IPS DF 19.7 (cell line): ENCODE data around the gene PIK3R5.

ENCODE experiments used
- DNase-seq: peaks from one replicate; pipeline ENCODE4 v3.0.0-alpha.2; 2013; ENCODE audit warnings: low read depth, low spot score

Gene PIK3R5

DNA sequence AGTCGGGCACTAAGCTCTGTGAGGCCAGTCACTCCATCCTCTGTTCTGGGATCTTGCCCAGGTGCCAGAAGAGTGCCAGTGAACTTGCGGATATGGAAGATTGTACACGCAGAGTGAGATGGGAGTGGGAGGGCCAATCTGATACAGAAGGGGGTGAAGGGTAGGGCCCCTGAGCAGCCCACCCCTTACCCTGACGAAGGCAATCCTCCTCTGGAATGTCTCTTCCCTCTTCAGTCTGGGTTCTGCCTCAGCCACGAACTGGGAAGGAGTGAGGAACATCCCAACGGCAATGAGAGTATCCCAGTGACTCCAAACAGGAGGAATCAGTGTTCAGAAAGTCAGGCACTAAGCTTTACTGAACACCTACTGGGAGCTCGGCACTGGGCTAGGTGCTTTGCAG is 86.1 kb downstream of the PIK3R5 start:
- DNase-seq: no peak

DNA sequence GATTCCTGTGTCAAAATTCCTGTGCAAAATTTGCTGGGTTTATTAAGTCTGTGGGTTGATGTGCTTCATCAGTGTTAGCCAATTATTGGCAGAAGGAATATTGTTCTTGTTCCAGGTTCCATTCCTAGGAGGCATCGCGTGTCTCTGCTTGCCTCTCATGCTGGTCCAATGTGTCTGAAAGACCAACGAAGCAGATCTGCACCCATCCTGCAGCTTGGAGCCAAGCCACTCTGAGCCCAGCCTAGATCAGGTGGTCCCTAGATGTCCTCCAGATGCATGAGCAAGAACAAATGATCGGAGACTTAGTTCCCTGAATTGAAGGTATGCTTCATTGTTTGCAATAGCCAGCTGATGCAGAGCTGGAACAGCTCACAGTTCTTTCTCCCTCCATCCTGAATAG is 87.5 kb downstream of the PIK3R5 start:
- DNase-seq: no peak

DNA sequence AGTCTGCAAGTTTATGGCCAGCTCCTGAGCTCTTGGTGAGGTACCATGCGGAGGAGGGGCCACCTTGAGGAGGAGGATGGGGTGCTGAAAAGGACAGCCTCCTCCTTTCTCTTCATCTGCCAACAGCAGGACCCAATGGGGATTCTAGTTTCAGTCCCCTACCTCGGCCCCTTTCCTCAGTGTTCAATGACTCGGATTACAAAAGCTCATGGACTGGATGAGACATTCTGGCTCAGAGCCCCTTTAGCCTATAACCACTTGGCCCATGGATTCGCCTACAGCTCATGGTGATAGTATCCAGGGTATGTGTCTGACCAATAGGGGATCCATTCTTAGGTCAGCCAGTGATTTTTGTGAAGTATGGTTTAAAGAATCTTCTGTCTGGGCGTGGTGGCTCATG is 89.5 kb downstream of the PIK3R5 start:
- no peak for DNase-seq

DNA sequence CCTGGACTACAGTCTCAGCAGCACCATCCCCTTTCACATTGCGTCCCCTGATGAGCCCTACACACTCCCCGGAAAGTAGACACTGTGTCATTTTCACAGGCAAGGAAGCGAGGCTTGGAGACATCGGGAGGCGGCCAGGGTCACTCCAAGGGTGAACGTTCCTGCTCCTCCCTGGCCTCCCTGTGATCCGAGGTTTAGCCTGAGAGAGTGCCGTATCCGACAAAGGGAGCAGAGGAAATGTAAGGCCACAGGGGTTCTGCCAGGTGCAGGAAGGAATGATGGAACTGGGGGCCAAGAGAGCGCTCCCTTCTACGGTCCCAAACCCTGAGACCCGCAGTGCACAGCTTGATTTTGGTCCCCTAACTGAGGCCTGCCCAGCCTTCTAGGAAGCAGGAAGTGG is 90.1 kb downstream of the PIK3R5 start:
- DNase-seq: no peak

DNA sequence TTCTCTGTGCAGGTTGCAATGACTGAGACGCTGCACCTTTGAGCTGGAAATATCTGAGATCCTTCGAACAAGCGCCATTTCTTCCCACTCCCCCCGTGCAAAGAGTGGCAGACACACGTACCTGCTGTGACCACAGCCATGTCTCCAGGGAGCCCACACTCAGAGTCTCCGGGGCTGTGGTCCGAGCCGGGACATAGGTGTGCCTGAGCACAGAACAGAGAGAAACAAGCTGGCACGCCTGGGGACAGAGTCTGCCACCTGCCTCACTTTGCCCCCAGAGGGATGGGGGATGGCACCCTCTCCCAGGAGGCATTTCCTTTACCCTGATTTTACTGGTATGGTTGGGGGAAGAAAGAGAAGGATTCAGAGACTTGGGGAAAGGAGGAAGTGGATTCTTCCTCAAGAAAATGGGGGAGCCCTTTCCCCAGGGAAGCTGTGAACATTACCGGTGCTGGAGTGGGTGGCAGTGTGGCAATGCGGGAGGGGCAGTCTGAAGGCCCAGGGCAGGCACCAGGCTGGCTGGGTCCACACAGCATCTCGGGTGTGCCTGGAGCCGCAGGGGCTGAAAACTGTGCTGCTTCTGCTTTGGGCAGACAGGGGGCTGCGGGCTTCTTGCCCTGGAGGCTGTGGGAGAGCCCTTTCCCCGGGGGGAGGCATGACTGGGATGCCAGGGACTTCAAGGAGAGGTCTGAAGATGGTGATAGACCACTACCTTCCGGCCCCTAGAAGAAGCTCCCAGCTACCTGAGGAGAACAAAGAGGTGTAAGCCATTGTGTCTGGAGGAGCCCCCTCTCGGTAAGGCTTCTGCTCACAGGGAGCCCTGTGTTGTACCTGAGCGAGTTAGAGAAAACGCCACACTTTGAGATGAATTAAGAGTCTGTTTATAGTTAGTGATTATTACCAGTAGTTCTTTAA is 91.4 kb downstream of the PIK3R5 start:
- no peak for DNase-seq

DNA sequence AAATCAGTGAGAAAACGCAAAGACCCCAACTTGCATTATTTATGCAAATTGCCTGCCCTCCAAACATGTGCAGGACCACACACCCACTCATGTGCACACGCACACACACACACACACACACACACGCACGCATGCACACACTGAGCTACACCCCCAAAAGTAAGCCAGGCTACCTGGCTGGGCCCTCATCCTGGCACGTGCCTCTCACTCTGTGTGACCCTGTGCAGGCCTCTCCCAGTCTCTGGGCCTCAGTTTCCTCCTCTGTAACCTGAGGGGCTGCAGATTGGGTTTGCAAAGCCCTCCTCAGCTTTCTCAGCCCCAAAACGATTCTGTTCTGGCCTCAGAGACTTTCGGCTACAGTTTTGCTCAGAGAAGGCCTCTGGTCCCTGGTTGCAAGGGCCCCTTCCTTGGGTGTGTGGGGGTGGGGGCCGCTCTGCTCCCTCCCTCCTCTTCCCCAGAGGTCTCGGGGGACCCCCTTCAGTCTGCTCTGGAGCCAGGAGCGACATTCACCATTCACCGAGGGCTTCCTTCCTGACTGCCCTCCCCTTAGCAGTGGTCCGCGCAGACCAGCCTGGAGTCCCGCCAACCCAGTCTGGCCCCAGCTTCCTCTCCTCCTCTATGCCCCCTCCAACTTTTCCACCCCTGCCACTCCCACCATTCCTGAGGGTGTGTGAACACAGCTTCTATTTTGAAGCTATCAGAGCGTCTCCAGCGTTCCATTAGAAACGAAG is 92.6 kb downstream of the PIK3R5 start:
- no peak for DNase-seq

DNA sequence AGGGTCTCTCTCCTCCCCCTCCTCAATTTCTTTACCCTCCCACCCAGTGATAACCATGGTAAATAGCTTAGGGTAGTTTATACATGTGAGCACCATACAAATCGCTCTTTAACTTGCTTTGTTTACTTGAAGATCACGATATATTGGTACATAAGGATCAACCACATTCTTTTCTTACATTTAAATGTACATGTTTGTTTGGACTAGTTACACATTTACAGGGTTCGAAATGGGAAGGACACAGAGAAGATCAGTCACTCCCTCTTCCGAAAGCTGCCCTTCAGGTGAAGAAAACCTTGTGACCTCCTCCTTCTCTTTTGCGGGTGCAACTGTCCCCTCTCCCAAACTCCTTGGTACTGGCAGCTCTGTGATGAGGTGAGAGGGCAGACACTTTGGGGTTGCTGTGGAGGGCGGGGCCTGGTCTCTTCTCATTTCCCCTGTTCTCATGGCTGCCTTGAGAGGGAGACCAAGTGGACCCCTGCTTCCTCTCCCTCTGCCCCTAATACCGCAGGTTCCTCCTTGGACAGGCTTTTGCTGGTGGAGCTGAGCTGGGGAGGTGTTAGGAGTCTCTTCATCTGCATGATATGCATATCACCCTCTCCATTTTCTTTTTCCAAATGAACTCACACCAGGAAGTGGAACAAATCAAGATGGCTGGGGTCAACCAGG is 93.3 kb downstream of the PIK3R5 start:
- no peak for DNase-seq

DNA sequence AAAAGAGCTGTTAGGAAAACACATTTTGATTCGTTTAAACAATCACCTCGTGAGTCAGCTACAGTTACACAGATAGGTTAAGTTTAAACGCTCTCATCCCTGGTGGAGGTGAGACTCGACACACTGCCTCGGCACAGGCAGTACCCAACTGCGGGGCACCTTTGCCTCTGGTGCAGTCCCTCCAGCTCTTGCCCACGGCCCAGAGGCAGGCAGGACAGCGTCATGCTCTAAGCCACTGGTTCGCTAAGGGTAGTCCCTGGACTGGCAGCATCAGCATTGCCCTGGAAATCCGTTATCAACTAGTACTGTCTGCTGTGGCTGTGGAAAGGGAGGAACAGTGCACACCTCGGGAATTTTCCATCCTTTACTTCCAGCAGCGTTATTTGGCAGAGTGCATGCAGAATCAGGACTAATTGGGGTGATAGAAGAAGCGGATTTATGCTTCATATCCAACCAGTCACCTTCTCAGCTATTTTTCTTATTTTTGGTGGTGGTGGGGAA is 94.4 kb downstream of the PIK3R5 start:
- no peak for DNase-seq

DNA sequence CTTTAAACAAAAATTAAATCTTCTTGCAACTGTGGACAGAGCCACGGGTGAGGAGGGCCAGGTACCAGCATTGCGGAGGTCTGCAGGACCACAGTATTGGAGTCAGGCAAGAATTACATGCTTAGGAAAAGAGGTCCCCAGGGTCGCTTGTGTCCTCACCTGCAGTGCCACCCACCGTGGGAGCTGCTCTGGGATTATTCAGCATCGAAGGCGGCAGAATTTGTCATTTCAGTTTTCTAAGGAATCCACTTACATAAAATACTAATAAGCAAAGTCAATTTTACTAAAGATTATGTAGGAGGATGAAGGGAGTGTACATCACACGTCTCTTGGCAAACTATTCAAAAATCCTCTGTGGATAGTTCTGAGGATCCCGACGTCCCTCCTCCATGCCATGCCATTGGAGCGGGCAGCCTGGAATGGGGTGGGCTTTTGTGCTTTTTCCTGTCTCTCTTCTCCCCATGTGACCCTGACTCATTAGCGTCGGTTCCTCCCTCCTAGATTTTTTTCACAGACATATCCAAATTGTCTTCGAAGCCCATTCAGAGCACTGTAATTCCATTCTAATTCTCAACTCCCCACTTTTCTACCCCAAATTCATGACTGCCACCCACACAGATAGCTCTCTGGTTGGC is 95.0 kb downstream of the PIK3R5 start:
- no peak for DNase-seq

DNA sequence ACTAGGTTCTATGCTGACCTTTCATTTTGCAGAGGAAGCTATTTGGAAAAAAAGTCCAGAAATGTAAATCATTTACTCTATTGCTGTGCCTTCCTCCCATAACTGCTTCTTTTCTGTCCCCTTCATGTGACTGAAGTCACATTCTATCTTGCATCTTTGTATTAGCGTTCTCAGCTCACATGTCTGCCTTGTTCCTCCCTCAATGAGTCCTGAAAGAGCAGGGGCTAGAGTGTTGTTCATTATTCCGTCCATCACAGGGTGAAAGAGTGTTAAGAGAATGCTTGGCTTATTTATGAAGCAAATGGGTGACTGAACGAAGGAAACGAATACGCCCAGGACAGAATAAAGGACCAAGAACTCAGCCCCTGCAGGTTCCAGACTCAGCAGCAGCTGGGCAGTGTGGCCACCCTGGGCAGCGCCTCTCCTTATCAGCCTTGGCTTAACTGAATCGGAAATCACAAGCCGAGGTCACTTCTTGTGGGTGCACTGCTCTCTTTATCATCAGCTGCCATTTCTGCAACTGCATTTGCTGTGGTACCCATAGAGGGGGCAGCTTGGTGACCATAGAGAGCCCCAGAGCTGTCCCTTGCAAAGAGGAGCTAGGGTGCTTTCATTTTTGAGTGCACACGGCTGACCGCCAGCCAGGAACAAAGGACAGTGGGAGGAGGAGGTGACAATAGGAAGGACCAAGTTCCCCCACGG is 96.2 kb downstream of the PIK3R5 start:
- no peak for DNase-seq

DNA sequence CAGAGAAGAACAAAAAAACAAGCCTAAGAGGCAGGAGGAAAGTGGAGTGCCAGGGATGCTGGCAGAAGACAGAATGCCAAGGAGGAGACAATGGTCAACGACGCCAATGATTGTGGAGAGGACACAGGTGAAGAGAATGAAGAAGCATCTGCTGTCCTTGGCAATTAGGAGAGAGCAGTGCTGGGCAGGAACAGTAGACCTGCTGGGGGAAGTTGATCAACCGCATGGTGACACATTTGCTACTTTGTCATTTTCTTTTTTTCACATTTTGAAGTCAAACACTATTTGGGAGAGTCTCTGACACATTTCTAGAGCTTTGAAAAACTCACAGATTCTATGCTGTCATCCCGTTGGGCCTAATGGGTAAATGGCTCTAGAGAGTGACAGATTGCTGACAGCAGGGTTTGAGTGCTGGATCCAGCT is 97.0 kb downstream of the PIK3R5 start:
- no peak for DNase-seq

DNA sequence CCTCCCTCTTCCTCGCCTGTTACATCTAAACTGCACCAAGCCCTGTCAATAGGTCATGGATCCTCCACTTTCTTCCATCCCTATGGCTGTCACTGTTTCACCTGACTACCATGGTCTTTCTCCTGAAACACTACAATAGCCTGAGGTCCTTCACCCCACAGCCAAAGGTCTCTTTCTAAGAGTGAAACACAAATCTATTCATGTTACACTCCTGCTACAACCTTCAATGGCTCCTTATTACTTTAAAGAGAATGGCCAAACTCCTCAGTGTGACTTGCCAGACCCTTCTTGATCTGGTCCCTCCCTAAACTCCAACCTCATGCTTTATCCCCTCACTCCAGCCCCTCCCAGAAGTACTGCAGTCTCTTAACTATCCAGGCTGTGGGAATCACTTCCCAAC is 97.4 kb downstream of the PIK3R5 start:
- DNase-seq: no peak

DNA sequence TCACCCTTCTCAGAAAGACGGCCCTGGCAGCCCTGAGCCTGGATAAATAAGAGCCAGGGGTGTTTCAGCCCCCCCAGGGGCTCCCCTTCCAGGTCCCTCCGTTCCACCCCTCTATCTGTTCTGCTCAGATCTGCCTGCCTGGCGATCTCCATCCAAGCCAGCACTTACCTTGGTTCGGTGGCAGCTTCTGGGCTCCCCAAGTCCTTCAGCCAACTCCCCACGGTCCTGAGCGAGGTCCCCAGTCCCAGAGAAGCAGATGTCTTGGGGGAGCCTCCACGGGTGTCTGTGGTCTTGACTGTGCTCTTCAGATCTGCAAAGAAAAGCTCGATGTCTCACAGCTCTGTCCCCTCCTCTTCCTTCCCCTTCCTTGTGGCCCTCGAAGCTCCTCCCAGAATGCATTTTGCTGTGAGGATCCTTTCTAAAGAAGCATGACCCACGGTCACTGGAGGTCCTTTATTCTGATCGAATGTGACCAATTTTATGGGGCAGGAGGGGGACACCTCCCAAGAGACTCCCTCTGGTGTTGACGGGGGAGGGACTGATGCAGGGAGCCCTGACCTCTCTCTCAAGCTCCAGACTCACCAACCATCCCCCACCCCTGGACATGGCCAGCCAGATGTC is 98.0 kb downstream of the PIK3R5 start, which contains the start of gene PIK3R6:
Gene PIK3R6 (minus strand): TSS at position 314 of the 621 bp plus-strand sequence. CDS start 17,880 bp downstream, outside the sequence.
- no peak for DNase-seq

DNA sequence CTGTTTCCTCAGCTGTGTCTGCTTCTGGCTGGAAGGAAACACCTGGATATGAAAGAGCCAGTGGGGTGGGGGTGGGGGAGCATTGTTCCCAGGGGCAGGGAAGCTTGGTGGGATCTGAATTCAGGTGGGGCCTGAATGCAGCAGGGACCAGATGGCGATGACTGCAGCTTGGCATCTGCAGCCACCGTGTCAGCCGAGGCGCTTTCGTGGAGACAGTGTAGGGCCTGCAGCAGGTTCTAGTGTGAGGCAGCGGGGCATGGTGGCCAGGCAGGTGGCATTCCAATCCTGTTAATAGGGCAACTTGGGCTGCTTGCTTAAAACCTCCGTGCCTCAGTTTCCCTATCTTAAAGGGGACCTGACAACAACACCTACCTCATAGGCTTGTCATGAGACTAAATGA is 99.7 kb downstream of the PIK3R5 start:
- DNase-seq: no peak

DNA sequence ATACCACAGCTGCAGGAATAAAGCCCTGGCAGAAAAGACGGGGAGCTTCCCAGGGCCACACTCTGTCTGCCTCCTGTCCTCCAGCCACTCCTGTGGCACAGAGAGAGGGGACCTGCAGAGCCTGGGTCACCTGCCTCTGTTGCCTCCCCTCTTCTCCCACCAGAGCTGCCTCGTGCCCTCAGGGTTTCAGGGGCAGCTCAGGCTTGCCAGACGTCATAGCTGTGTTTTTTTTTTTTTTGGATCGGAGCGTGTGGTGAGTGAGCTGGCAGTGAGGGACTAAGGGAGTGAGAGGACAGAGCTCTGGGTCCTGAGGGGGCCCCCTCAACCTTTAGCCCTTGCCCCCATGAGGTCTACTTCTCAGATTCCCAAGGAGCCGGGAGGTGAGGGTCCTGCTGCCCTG is 100.1 kb downstream of the PIK3R5 start:
- no peak for DNase-seq

DNA sequence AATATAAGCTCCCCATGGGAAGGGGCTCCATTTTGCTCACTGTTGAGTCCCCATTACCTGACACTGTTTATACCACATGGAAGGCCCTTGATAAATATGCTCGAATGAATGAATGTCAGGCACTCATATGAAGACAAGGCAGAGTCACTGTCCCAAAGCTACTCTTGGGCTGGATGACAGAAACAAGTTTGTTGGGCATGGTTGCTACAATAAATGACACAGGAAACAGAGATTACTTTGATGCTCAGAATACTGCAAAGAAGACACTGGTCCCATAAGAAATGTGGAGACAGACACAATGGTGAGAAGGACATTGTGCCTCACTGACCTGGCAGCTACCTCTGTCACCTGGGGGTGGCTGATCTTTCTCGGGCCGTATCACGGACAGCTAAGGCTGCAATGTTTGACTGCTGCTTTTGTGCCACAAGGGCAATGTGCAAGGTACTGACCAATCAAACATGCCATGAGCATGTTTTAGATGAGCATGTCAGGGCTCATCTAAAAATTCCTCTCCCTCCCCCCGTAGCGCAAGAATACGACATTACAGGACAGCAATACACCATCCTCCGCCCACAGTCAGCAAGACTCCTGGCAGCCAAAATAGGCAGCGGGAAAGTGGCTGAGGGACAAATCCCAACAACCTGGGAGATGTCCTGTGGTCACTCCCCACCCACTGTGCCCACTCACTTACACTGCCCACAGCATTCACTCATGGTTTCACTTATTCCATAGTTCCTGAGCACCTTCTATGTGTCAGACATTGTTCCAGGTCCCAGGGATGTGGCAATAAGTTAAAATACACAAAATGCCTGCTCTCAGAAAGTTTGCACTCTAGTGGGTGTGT is 103.1 kb downstream of the PIK3R5 start:
- DNase-seq: no peak

DNA sequence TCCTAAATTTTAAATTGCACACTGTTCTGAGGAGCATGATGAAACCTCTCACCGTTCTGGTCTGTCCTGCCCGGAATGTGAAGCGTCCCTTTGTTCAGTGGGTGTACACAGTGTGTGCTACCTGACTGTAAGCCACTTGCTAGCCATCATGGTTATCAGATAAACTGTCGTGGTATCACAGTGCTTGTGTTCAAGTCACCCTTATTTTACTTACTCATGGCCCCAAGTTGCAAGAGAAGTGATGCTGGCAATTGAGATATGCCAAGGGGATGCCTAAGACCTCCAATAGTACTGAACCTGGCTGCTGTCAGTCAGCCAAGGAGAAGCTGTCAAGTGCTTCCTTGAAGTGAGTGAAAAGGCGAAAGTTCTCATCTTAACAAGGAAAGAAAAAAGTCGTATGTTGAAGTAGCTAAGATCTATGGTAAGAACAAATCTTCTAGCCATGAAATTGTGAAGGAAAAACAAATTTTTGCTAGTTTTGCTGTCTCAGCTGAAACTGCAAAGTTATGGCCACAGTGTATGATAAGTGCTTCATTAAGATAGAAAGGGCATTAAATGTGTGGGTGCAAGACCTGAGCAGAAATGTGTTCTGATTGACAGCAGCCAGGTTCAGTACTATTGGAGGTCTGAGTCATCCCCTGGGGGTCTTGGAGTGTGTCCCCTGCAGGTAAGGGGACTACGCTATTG is 103.9 kb downstream of the PIK3R5 start:
- no peak for DNase-seq

DNA sequence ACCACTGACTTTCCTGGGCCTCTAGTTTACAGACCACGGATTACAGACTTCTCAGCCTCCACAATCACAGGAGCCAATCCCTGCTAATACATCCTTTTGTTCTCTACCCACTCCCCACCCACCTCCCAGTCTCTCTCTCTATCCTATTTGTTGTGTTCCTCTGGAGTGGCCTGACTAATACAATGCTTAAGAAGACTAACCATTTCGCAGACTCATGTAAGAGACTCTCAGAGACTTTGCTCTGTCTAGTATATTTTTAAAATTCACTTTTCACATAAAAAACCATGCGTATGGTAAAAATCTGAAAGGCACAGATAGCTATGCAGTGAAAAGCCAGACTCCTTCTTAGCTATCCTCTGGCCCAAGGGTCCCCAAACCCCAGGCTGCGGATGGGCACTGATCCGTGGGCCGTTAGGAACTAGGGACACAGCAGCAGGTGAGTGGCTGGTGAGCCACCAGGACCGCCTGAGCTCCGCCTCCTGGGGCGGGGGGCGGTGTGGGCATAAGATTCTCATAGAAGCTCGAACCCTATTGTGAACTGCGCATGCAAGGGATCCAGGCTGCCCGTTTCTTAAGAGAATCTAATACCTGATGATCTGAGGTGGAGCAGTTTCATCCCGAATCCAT is 105.6 kb downstream of the PIK3R5 start:
- DNase-seq: no peak
